Subcutaneous adipose tissue (tissue), 4 donors: ENCODE measurements around the gene TBX1. TPM values are rescaled to one million over a fixed set of nuclear protein-coding genes. Genes with fewer than 3 reads are reported as not detected.

ENCODE experiments used
- total RNA-seq, 4 donors: library from RNA; depleted of rRNA; stranded (reverse); fragments of >200 nt; gene quantifications; one replicate each; pipeline ENCODE4 v1.1.0, GENCODE V29; 2016
- TF ChIP-seq, protein P1 (sequence below): fragments of 450-650 bp; IDR thresholded peaks from one replicate; pipeline ENCODE4 v1.5.1; 2016; ENCODE audit warnings: low read depth, mild to moderate bottlenecking, control low read depth, antibody characterized with exemption, moderate library complexity

TBX1 gene
- total RNA-seq, 4 donors from 2014 or later, result 0.51 to 6.2 (median 1.8) TPM

DNA sequence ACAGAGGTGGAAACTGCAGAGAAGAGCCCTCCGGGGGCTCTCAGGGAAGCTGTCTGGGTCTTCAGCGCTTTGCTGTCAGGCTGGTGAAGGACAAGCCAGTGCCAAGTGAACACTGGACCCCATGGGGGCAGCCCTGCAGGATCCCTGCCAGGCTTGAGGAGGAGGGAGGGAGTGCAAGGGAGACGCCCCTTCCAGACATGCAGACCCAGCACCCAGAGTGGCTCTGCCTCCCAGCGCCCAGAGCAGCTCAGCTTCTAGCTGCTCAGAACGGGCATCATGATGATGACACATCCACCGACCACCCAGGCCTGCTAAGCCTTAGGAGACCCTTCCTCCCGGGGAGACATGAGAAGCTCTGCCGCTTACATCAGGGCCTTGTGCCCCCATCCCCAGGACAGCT lies 39.7 kb downstream of the TBX1 start:
- TF ChIP-seq, protein P1, sequence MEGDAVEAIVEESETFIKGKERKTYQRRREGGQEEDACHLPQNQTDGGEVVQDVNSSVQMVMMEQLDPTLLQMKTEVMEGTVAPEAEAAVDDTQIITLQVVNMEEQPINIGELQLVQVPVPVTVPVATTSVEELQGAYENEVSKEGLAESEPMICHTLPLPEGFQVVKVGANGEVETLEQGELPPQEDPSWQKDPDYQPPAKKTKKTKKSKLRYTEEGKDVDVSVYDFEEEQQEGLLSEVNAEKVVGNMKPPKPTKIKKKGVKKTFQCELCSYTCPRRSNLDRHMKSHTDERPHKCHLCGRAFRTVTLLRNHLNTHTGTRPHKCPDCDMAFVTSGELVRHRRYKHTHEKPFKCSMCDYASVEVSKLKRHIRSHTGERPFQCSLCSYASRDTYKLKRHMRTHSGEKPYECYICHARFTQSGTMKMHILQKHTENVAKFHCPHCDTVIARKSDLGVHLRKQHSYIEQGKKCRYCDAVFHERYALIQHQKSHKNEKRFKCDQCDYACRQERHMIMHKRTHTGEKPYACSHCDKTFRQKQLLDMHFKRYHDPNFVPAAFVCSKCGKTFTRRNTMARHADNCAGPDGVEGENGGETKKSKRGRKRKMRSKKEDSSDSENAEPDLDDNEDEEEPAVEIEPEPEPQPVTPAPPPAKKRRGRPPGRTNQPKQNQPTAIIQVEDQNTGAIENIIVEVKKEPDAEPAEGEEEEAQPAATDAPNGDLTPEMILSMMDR, result no peak

DNA sequence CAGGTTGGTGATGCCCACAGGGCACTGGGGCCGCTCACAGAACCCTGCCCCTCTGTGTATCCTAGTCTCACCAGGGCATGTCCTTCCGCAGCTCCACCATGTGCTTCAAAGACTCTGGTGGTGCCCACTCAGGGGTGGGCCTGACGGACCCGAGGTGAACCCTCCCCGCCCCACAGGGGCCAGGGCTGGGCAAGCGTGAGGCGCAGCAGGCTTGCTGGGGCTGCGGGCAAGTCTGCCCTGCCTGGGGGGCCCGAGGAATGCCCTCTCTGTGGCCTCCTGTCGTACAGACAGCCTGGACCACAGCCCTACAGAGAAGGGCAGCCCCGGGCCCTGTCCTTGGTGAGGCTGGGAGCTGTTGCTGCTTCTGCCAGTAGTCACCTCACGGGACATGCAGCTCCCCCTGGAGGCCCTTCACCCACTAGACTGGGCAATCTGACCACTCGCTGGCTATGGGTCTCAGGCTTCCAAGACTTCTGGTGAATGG lies 40.2 kb downstream of the TBX1 start:
- TF ChIP-seq, protein P1, result no peak

DNA sequence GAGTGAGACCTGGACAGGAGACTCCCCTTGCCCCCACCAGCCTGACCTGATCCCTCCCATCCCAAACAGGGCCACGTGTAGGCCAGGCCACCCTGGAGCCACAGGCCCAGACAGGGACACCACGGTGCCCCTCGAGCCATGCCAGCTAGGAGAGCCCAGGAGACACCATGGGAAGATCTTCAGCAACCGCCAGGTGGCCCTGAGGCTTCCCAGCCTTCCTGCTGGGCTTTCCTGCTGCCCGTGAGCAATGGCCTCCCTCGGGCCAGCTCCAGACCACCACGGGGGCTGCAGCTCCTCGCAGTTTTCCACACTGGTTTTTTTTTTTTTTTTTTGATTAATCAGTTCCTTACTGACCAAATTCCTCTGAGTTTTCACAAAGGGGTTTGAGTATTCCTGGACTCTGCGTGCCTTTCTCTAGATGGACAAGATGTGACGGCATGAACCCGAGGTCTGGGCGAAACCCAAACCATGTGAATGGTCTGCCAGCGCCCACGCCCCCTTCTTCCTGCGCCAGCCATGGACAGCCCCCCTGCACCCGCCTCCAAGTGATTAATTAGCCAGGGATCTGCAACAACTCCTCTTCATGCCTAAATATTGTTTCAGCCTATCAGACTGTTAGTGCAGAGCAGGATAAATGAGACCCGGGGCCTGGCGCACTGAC lies 40.9 kb downstream of the TBX1 start:
- TF ChIP-seq, protein P1, result no peak

DNA sequence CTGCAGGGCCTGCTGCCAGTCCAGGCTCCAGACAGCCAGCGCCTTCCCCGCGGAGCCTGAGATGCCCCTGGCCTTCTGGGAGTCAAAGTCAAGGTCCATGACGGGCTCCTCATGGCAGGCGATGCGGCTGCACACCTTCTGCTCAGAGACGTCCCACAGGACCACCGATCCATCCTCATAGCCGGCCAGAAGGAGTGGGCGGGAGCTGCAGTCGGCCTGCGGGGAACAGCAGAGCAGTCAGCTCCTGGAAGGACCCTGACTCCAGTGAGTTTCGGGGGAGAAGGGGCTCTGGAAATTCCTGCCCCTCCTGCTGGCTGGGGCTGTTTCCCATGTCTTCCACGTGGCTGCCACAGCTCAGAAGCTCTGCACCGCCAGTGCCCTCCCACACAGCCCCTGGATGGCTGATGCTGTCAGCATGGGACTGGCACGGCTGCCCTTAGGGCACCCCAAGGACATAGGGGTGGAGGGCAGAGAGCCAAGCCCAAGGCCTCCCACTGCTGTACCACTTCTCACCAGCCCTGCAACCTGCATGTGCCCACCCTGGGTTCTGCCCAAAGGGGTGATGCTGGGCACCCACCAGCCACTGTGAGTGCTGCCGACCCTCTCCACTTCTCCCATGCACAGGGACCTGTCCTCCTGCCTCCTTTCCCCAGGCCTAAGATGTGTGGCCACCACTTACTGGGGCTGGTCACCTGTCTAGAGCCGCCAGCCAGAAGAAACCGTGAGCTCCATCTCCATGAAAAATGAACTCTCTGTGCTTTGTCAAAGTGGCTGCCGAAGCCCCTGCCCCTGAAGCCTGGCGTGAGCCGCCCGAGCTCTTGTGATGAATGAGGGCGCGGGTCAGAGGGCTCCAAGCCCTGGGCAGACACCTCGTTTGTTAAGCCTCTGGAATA lies 41.7 kb downstream of the TBX1 start:
- TF ChIP-seq, protein P1, result no peak

DNA sequence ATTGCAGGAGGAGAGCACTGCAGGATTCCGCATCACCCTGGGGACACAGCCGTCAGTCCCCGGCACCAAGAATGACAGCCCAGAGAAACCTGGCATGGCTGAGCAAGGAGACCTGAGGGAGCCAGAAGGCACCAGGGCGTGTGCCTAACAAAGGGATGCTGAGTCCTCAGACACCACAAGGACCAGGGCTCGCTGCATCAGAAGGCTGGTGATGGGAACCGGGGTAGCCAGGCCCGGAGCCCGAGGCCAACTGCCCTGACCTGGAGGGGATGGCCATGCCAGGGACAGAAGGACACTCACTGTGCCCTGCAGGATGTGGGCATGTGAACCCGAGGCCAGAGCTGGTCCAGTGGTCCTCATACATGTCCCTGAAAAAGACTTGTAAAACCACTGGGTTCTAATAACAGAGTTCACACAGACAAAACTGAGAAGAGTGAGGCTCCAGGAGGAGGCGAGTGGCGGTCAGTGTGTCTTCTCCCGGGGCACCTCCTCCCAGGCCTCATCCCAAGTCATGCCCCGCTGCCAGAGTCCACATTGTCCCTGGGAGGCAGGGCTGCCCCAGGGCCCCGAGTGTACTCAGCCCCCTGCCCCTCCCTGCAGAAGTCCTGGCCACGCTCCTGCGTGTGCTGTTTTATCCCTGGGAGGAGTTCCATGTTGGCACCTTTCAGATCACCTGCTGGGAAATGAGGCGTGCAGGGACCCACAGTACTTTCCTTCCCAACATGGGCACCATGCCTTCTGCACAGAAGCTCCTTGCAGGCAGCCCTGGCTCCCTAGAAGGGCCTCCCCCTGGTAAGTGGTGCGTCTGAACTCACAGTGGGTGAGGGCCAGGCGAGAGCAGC lies 42.5 kb downstream of the TBX1 start:
- TF ChIP-seq, protein P1, result no peak

DNA sequence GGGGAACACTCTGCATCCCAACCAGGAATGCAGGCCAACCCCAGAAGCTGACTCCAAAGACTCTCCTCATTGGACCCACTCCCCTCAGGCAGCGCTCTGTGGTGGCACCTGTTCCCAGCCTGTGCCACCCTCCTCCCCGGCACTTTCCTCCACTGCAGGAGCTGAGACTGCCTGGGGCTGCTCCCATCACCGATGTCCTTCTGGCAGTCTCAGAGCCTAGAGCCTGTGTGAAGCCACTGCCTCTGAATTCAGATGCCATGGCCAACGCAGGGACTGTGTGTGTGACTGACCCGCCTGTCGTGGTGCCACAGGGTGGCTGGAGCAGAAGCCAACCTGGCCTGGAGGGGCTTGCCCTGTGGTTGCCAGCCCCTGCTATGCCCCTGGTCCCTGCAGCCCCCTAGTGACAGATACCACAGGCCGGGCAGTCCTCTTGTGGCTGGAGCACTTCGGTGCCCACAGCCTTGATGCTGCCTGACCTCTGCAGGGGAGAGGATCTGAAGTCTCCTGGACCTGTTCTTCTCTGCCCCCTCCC lies 43.2 kb downstream of the TBX1 start:
- TF ChIP-seq, protein P1, result no peak
